Measurements from ENCODE around the gene HSPG2.

The HSPG2 gene

GRCh38 chr1:21936366-21937031, 611 bp downstream of the HSPG2 start:
- H3K9ac ChIP-seq (ENCODE audit: low read length), result peak overlapping the region; percentile 93
- H3K4me3 ChIP-seq (ENCODE audit: low read depth, low read length), result peak overlapping the region; percentile 90
- peak overlapping the region; percentile 1 for H4K12ac ChIP-seq (ENCODE audit: low read depth, low read length)
- peak overlapping the region; percentile 67 for H4K91ac ChIP-seq (ENCODE audit: low read depth, low read length)
- peaks cover 49% of the 10 kb centered on the region for H3K79me1 ChIP-seq (ENCODE audit: low read length)
- peak overlapping the region; percentile 65 for H3K4me2 ChIP-seq (ENCODE audit: low read length)
- WGBS (ENCODE audit: extremely low coverage, insufficient coverage, insufficient read length), result no CpG with 5 or more reads among the region's 34 CpGs
- H3K14ac ChIP-seq (ENCODE audit: low read length), result peak overlapping the region; percentile 52
- H2BK120ac ChIP-seq (ENCODE audit: insufficient read depth, low read length, poor library complexity), result peak overlapping the region; percentile 9
- peak overlapping the region; percentile 6 for H2BK12ac ChIP-seq (ENCODE audit: low read length)
- no peaks in the 10 kb centered on the region for H3K9me3 ChIP-seq (ENCODE audit: insufficient read depth, low read depth, low read length)
- H2BK5ac ChIP-seq (ENCODE audit: low read depth, low read length, poor library complexity), result peak overlapping the region; percentile 55
- DNase-seq, result peak in 1 of 2 donors; percentile 36
- H3K36me3 ChIP-seq (ENCODE audit: control insufficient read depth in 1 of 2, insufficient read depth in 2 of 2, low read length in 2 of 2), result peaks cover 0 to 2% of the 10 kb centered on the region in 2 experiments
- H4K8ac ChIP-seq (ENCODE audit: low read depth, low read length), result peak overlapping the region; percentile 20
- H3K4ac ChIP-seq (ENCODE audit: low read depth, low read length), result peak overlapping the region; percentile 98
- peaks cover 40% of the 10 kb centered on the region for H3K79me2 ChIP-seq (ENCODE audit: control insufficient read depth, insufficient read depth, low read length, poor library complexity)
- H3K23ac ChIP-seq (ENCODE audit: low read length), result peak overlapping the region; percentile 25
- peaks cover 46 to 57% of the 10 kb centered on the region in 2 experiments for H3K4me1 ChIP-seq (ENCODE audit: control insufficient read depth in 1 of 2, insufficient read depth in 2 of 2, low read length in 2 of 2)
- H2AK5ac ChIP-seq (ENCODE audit: low read length), result peak overlapping the region; percentile 40
- no peak overlapping the region for H2AFZ ChIP-seq (ENCODE audit: insufficient read depth, low read length, poor library complexity)
- H3K18ac ChIP-seq (ENCODE audit: low read length), result peak overlapping the region; percentile 78
- H3K27me3 ChIP-seq (ENCODE audit: insufficient read depth, low read length), result no peaks in the 10 kb centered on the region
- H3K27ac ChIP-seq (ENCODE audit: low read depth, low read length), result peak overlapping the region; percentile 53

GRCh38 chr1:21935891-21936365, 1.2 kb downstream of the HSPG2 start:
- no peak overlapping the region for H3K23ac ChIP-seq (ENCODE audit: low read length)
- H2BK12ac ChIP-seq (ENCODE audit: low read length), result peak overlapping the region; percentile 9
- H3K18ac ChIP-seq (ENCODE audit: low read length), result peak overlapping the region; percentile 78
- peak overlapping the region; percentile 98 for H3K4ac ChIP-seq (ENCODE audit: low read depth, low read length)
- H3K4me3 ChIP-seq (ENCODE audit: low read depth, low read length), result peak overlapping the region; percentile 90
- H3K36me3 ChIP-seq (ENCODE audit: control insufficient read depth in 1 of 2, insufficient read depth in 2 of 2, low read length in 2 of 2), result peaks cover 0 to 2% of the 10 kb centered on the region in 2 experiments
- peak overlapping the region; percentile 55 for H2BK5ac ChIP-seq (ENCODE audit: low read depth, low read length, poor library complexity)
- H2AFZ ChIP-seq (ENCODE audit: insufficient read depth, low read length, poor library complexity), result no peak overlapping the region
- H3K9me3 ChIP-seq (ENCODE audit: insufficient read depth, low read depth, low read length), result no peaks in the 10 kb centered on the region
- peak overlapping the region; percentile 67 for H4K91ac ChIP-seq (ENCODE audit: low read depth, low read length)
- H2AK5ac ChIP-seq (ENCODE audit: low read length), result peak overlapping the region; percentile 40
- peak overlapping the region; percentile 25 for H2BK120ac ChIP-seq (ENCODE audit: insufficient read depth, low read length, poor library complexity)
- WGBS (ENCODE audit: extremely low coverage, insufficient coverage, insufficient read length), result no CpG with 5 or more reads among the region's 8 CpGs
- H3K79me1 ChIP-seq (ENCODE audit: low read length), result peaks cover 55% of the 10 kb centered on the region
- H3K9ac ChIP-seq (ENCODE audit: low read length), result peak overlapping the region; percentile 93
- peaks cover 43% of the 10 kb centered on the region for H3K79me2 ChIP-seq (ENCODE audit: control insufficient read depth, insufficient read depth, low read length, poor library complexity)
- DNase-seq, result peak in 1 of 2 donors; percentile 30
- peak overlapping the region; percentile 1 for H4K12ac ChIP-seq (ENCODE audit: low read depth, low read length)
- H3K27ac ChIP-seq (ENCODE audit: low read depth, low read length), result peak overlapping the region; percentile 53
- peak overlapping the region; percentile 65 for H3K4me2 ChIP-seq (ENCODE audit: low read length)
- H3K27me3 ChIP-seq (ENCODE audit: insufficient read depth, low read length), result no peaks in the 10 kb centered on the region
- H3K14ac ChIP-seq (ENCODE audit: low read length), result peak overlapping the region; percentile 52
- peaks cover 52 to 63% of the 10 kb centered on the region in 2 experiments for H3K4me1 ChIP-seq (ENCODE audit: control insufficient read depth in 1 of 2, insufficient read depth in 2 of 2, low read length in 2 of 2)
- peak overlapping the region; percentile 54 for H4K8ac ChIP-seq (ENCODE audit: low read depth, low read length)

- Histone ChIP-seq H2AFZ (ENCODE audit: insufficient read depth, low read length, poor library complexity) (no peak overlapping the region), H3K4me1 (ENCODE audit: control insufficient read depth in 1 of 2, insufficient read depth in 2 of 2, low read length in 2 of 2) (peaks cover 55 to 66% of the 10 kb centered on the region in 2 experiments), H2BK12ac (ENCODE audit: low read length) (peak overlapping the region; percentile 51), H4K8ac (ENCODE audit: low read depth, low read length) (peak overlapping the region; percentile 54), H4K12ac (ENCODE audit: low read depth, low read length) (no peak overlapping the region), H3K79me2 (ENCODE audit: control insufficient read depth, insufficient read depth, low read length, poor library complexity) (peaks cover 43% of the 10 kb centered on the region), H3K9me3 (ENCODE audit: insufficient read depth, low read depth, low read length) (no peaks in the 10 kb centered on the region), H3K23ac (ENCODE audit: low read length) (no peak overlapping the region), H2BK120ac (ENCODE audit: insufficient read depth, low read length, poor library complexity) (peak overlapping the region; percentile 25), H3K4ac (ENCODE audit: low read depth, low read length) (peak overlapping the region; percentile 98), H3K79me1 (ENCODE audit: low read length) (peaks cover 59% of the 10 kb centered on the region), H3K27ac (ENCODE audit: low read depth, low read length) (peak overlapping the region; percentile 53), H2BK5ac (ENCODE audit: low read depth, low read length, poor library complexity) (peak overlapping the region; percentile 4), H3K14ac (ENCODE audit: low read length) (peak overlapping the region; percentile 49), H3K18ac (ENCODE audit: low read length) (peak overlapping the region; percentile 68), H3K36me3 (ENCODE audit: control insufficient read depth in 1 of 2, insufficient read depth in 2 of 2, low read length in 2 of 2) (peaks cover 0 to 2% of the 10 kb centered on the region in 2 experiments), H2AK5ac (ENCODE audit: low read length) (peak overlapping the region; percentile 68), H3K4me2 (ENCODE audit: low read length) (peak overlapping the region; percentile 65), H3K4me3 (ENCODE audit: low read depth, low read length) (no peak overlapping the region), H3K27me3 (ENCODE audit: insufficient read depth, low read length) (no peaks in the 10 kb centered on the region), H4K91ac (ENCODE audit: low read depth, low read length) (peak overlapping the region; percentile 55), H3K9ac (ENCODE audit: low read length) (no peak overlapping the region)
- no CpG with 5 or more reads among the region's 10 CpGs for WGBS (ENCODE audit: extremely low coverage, insufficient coverage, insufficient read length)
- peak in 1 of 2 donors; percentile 34 for DNase-seq
These were observed 1.7 kb downstream of the HSPG2 start for GRCh38 chr1:21935393-21935804.

- peak overlapping the region; percentile 71 for H4K91ac ChIP-seq (ENCODE audit: low read depth, low read length)
- H3K18ac ChIP-seq (ENCODE audit: low read length), result peak overlapping the region; percentile 57
- H2BK5ac ChIP-seq (ENCODE audit: low read depth, low read length, poor library complexity), result peak overlapping the region; percentile 68
- H3K14ac ChIP-seq (ENCODE audit: low read length), result peak overlapping the region; percentile 56
- no peak overlapping the region for H3K4me3 ChIP-seq (ENCODE audit: low read depth, low read length)
- H3K27me3 ChIP-seq (ENCODE audit: insufficient read depth, low read length), result no peaks in the 10 kb centered on the region
- peak overlapping the region; percentile 64 for H2AK5ac ChIP-seq (ENCODE audit: low read length)
- no peaks in the 10 kb centered on the region for H3K9me3 ChIP-seq (ENCODE audit: insufficient read depth, low read depth, low read length)
- peaks cover 5 to 11% of the 10 kb centered on the region in 2 experiments for H3K36me3 ChIP-seq (ENCODE audit: control insufficient read depth in 1 of 2, insufficient read depth in 2 of 2, low read length in 2 of 2)
- peaks cover 52 to 57% of the 10 kb centered on the region in 2 experiments for H3K4me1 ChIP-seq (ENCODE audit: control insufficient read depth in 1 of 2, insufficient read depth in 2 of 2, low read length in 2 of 2)
- DNase-seq, result peak in 1 of 2 donors; percentile 27
- H2BK120ac ChIP-seq (ENCODE audit: insufficient read depth, low read length, poor library complexity), result peak overlapping the region; percentile 61
- H3K9ac ChIP-seq (ENCODE audit: low read length), result peak overlapping the region; percentile 35
- no peak overlapping the region for H3K23ac ChIP-seq (ENCODE audit: low read length)
- peak overlapping the region; percentile 54 for H2BK12ac ChIP-seq (ENCODE audit: low read length)
- H3K79me2 ChIP-seq (ENCODE audit: control insufficient read depth, insufficient read depth, low read length, poor library complexity), result peaks cover 48% of the 10 kb centered on the region
- H3K4me2 ChIP-seq (ENCODE audit: low read length), result peak overlapping the region; percentile 41
- H4K8ac ChIP-seq (ENCODE audit: low read depth, low read length), result peak overlapping the region; percentile 44
- peaks cover 66% of the 10 kb centered on the region for H3K79me1 ChIP-seq (ENCODE audit: low read length)
- H3K4ac ChIP-seq (ENCODE audit: low read depth, low read length), result peak overlapping the region; percentile 66
- peak overlapping the region; percentile 51 for H2AFZ ChIP-seq (ENCODE audit: insufficient read depth, low read length, poor library complexity)
- H3K27ac ChIP-seq (ENCODE audit: low read depth, low read length), result peak overlapping the region; percentile 94
- no peak overlapping the region for H4K12ac ChIP-seq (ENCODE audit: low read depth, low read length)
- WGBS (ENCODE audit: extremely low coverage, insufficient coverage, insufficient read length), result no CpG with 5 or more reads among the region's 19 CpGs
These were observed 3.5 kb downstream of the HSPG2 start for GRCh38 chr1:21933397-21934248.

All from trophoblast cell (in vitro differentiated cells and primary cell).